SU-DHL-6 (cell line): ENCODE data around the gene SPDEF.

Experiments
- EZH2phosphoT487 ChIP-seq: fragments of 200-600 bp; sonication (generic), shearing (Covaris generic); conservative IDR thresholded peaks from 2 replicates; pipeline ENCODE4 v1.6.1; 2018; ENCODE audit warnings: mild to moderate bottlenecking, antibody characterized with exemption, low read length, moderate library complexity, mixed read lengths
- TF ChIP-seq, protein P1 (sequence below): fragments of 200-600 bp; sonication (generic); IDR thresholded peaks from one replicate; pipeline ENCODE4 v1.5.1; 2017; ENCODE audit warnings: antibody characterized with exemption, mild to moderate bottlenecking, low read length, moderate library complexity; ENCODE audit not compliant: insufficient read depth, poor library complexity, severe bottlenecking

DNA sequence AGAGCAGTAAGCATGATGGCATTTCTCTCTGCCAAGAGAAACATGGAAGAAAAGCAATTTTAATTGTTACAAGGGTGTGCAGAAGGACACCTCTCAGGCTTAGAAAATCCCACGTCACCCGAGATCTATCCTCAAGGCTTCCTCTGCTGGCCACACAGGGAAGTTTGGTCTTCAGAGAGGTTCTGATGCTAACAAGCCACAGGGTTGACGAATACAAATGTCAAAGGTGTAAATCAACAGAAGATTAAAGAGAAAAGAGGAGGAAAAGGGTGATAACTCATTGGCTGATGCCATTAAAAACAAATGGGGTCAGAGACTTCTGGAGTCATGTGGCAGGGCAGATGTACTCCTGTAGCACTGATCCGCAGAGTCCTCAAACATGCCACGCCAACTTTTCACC, 33.6 kb upstream of the SPDEF start:
- TF ChIP-seq, protein P1, sequence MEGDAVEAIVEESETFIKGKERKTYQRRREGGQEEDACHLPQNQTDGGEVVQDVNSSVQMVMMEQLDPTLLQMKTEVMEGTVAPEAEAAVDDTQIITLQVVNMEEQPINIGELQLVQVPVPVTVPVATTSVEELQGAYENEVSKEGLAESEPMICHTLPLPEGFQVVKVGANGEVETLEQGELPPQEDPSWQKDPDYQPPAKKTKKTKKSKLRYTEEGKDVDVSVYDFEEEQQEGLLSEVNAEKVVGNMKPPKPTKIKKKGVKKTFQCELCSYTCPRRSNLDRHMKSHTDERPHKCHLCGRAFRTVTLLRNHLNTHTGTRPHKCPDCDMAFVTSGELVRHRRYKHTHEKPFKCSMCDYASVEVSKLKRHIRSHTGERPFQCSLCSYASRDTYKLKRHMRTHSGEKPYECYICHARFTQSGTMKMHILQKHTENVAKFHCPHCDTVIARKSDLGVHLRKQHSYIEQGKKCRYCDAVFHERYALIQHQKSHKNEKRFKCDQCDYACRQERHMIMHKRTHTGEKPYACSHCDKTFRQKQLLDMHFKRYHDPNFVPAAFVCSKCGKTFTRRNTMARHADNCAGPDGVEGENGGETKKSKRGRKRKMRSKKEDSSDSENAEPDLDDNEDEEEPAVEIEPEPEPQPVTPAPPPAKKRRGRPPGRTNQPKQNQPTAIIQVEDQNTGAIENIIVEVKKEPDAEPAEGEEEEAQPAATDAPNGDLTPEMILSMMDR, result no peak
- TF ChIP-seq EZH2phosphoT487, result no peak
